NCI-H774 (cell line): ENCODE data around the gene SERPINA3.

ENCODE experiments used
- DNase-seq: peaks from one replicate; lab custom pipeline; 2025; lab: John Stamatoyannopoulos, UW

The SERPINA3 gene

DNA sequence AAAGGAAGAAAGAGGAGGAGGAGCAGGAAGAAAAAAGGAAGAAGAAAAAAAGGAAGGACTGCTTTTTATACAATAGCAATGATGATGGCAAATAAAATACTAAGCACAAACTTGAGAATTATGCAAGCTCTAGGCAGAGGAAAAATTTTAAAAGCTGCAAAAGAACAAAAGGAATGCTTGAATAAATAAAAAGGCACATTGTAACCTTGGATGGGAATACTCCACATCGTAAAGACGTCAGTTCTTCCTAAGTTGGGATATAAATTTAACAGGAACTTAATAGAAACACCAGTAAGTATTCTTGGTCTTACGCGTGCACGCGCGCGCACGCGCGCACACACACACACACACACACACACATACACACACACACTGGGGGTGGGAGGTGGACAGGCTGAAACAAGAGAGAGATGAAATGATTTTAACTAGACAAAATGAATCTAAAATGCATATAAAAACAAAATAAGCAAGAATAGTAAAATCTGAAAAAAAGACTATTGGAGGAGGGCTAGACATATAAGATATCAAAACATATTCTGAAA lies 43.0 kb downstream of the SERPINA3 start:
- DNase-seq, result no peak

- DNase-seq, result no peak
Measured at GRCh38 chr14:94656043-94656442, 43.9 kb downstream of the SERPINA3 start.

DNA sequence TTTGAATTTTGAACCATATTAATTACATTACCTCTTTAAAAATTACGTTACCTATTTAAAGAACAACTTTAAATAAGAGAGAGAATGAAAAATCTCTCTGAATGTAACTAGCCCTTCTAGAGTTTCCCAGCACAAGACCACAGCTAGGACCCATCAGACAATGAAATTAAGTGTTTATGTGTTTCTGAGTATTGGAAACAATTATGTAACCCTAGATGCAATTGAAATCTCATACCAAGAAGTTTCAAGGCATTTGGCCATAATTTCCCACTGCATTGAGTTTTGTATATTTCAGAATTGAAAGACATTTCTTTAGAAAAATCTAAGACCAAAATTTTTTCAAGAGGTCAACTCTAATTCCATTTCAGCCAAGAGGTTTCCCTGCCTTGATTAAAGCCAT lies 47.1 kb downstream of the SERPINA3 start:
- no peak for DNase-seq

DNA sequence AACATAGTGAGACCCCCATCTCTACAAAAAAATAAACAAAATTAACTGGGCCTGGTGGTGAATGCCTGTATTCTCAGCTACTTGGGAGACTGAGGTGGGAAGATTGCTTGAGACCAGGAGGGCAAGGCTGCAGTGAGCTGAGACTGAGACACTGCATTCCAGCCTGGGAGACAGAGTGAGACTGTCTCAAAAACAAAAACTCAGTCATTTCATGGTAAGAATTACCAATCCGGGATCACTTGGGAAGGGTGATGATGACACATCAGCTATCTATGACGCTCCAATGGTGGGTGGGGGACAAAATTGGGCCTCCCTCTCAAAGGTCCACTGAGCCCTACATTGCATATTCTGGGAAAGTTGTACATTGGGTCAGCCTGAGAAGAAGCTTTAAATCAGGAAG lies 47.7 kb downstream of the SERPINA3 start:
- no peak for DNase-seq

DNA sequence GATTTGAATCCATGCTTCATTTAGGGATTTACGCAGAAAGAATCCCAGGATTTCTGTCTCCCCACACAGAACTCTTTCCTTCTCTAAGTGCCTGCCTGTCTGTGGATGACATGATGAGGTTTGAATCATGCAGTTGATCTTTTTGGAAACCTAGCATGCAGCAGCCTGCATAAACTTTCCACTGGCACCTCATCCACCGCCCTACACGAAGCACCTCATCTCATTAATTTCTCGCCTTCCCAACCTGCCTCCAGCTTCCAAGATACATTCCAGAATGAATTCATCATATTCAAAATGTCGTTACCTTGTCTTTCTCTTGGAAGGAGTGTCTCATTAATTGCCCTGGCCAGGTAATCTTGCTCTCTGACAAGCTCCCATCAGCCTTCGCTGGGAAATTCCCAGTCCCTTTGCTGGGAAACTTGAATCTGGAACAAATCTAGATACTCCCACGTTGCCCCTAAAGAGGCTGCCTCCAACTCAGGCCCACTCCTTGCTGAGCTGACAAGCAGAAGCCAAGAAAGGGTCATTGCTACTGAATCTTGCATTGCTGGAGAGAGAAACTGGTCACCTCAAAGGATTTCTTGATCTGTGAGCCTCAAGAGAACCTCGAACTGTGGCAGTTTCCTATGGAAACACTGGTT lies 48.2 kb downstream of the SERPINA3 start:
- DNase-seq, result no peak

DNA sequence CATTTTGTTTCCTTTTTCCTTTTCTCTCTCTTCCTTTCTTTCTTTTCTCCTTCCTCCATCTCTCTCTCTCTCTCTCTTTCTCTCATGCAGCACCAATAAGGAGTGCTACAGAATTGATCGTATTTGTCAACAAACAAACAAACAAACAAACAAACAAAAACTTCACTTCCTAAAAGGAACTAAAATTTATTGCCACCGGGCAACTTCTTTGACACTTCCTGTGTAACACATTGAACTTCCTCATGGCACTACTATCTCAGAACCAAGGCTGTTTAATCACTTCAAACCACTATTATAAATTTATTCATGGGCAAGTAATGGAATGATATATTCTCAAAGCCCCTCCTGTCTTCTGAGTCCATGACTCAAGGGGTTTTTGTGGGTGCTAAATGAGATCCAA lies 51.3 kb downstream of the SERPINA3 start:
- DNase-seq, result no peak

DNA sequence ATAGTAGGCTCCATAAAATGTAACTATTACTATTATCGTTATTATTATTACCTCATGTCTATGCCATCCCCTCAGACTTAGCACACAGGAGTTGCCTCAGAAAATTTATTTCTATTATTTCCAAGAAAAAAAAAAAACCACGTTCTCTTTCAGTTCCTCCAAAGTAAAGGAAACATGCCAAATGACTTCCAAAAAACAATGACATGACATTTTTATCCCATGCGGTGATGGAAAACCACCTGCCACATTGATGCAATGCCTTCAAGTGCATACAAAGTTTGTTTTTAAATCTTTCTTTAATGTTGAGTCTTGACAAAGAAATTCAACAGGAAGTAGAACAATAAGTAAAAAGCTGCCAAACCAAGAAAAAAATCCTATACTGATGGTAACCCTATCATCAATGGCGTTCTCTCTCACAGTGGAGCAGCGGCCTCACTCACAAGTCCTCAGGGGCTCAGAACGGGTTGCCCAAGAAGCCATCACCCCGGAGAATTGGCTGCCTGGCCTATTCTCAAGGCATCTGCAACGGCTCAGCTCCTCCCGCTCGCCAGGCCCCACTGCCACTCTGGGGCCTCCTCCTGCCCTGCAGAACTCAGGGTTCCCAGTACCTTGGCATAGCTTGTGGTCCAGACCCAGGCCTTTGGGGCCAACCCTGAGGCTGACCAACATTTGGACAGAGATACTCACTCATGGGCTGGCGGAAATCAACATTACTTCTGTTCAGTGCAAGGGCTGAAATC lies 51.9 kb downstream of the SERPINA3 start:
- DNase-seq, result no peak

- no peak for DNase-seq
Measured at GRCh38 chr14:94665121-94665520, 52.9 kb downstream of the SERPINA3 start.

DNA sequence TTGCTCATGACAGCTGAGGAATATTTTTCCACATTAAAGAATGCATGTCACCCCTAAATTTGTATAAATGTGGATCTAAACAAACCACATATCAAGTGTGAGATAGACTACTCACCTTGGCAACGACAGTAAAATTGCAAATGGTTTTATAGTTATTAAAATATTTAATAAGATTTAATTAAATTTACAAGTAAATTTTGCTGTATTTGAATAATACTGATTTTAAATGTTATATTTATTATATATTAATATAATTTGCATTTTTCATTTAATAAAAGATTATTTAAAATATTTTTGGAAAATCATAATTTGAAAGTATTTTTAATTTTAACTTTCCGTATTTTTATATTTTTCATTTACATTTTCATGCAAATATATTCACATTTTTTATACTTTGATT lies 53.4 kb downstream of the SERPINA3 start:
- no peak for DNase-seq

DNA sequence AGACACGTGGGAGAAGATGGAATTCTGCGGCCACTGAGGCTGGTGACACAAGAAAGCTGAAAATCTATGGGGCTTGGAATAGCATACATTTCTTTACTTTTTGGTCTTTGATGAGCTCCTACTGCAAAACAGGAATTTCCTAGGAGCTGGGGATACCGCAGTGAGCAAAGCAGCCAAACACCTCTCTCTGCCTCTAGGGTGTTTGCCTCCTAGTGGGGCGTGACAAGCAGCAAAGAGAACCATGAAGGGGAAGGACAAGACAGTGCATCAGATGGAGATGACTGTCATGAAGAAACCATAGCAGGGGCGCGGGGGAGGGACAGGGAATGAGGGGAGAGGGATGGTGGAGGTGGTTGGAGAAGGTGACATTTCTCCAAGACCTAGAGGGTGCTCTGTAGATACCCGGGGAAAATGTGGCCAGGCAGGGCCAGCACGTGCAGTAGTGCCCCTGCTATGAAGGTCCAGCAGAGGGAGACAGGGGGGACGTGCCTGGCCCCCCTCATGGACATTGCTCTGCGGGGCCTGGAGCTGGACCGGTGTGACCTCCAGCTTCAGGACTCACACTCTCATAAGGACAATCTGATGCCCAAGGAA lies 58.6 kb downstream of the SERPINA3 start:
- no peak for DNase-seq

DNA sequence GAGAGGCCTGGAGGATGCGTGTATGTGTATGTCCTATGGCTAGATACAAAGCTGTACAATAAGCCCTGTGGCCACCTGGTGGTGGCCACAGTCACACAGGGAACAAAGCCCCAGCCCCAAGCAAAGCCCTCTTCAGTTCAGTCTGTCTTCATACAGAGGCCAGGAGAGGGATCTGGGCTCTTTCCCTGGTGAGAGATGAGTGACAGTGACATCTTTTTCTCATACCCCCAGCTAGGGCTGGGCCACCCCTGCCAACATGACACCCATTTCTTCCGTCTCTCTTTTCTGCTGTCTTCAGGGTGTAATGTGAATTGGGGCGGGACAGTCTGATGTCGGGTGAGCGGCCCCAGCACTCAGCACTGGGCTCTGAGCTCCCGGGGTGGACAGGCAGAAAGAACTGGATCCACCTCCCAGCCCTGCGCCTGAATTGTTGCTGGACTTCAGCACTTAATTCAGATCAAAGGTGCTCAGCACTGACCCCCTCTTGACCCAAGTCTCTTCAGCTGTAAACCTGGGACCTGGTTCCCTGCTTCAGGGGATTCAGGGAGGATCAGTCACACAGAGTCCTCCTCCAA lies 59.8 kb downstream of the SERPINA3 start:
- no peak for DNase-seq

DNA sequence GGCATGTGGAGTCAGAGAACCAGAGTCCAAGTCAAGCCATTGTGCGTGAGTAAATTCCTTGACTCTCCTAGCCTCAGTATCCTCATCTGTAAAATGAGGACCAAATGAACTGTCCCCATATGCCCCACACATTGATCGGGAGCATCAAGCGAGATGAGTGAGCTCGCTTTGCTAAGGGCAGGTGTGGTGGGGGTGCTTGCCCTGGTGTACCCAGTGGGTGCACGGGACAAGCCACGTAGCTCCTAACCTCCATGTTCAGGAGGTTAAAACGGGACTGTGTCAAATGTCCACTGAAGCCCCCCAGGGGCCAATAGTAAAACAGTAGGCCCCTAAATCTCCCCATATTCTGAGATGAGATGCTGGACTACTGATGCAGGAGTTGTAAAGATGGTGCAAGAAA lies 60.9 kb downstream of the SERPINA3 start:
- DNase-seq, result no peak
